ENCODE measurements around the gene ADPRHL1. TPM values are rescaled to one million over a fixed set of nuclear protein-coding genes. Genes with fewer than 3 reads are reported as not detected.
"Not testable (repeated sequence)": the region's sequence is repeated elsewhere in the genome, so short reads cannot be mapped to it uniquely, and the experiment has no call there.

ADPRHL1 gene
- total and polyA plus RNA-seq, 10 donors = 0.52 to 4.3 (median 1.5) TPM

DNA sequence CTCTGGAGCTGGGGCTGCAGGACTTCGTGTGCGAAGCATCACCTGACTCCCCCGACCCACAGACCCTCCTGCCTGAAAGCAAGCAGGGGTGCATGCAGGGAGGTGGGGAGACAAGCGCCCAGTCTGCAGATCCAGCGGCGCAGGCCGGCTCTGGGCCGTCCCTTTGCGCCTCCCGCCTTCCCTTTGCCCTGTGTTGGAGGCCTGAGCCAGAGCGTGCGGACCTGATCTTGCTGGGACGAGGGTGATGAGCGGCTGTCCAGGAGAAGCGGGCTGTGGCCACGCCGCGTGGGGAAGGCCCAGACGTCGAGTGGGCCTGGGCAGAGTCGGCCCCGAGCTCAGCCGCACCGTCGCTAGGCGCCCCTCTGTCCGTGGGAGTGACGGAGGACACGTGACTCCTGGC lies 84.1 kb downstream of the ADPRHL1 start:
- WGBS, 5 donors = 87 to 92% (median 90%) methylated on average over 27 to 29 of the region's 29 CpGs
- H3K4me3 ChIP-seq = no peak overlapping the region
- peaks cover 0 to 29% (median 8%) of the 10 kb centered on the region in 7 donors for H3K27me3 ChIP-seq (replicated peaks in 1 of 7)
- intact Hi-C loops (cut with DNase I; ENCODE audit: low total_unique reads) = no loop called here
- H3K27ac ChIP-seq = no peak overlapping the region
- DNase-seq = no peak
- peaks cover 0 to 9% (median 6%) of the 10 kb centered on the region in 6 donors for H3K4me1 ChIP-seq
- no peaks in the 10 kb centered on the region for H3K9me3 ChIP-seq
- no peak for TF ChIP-seq POLR2AphosphoS5 (IDR thresholded peaks at IDR 0.05)
- TF ChIP-seq POLR2A (IDR thresholded peaks at IDR 0.05) = no peak
- TF ChIP-seq, protein P1, sequence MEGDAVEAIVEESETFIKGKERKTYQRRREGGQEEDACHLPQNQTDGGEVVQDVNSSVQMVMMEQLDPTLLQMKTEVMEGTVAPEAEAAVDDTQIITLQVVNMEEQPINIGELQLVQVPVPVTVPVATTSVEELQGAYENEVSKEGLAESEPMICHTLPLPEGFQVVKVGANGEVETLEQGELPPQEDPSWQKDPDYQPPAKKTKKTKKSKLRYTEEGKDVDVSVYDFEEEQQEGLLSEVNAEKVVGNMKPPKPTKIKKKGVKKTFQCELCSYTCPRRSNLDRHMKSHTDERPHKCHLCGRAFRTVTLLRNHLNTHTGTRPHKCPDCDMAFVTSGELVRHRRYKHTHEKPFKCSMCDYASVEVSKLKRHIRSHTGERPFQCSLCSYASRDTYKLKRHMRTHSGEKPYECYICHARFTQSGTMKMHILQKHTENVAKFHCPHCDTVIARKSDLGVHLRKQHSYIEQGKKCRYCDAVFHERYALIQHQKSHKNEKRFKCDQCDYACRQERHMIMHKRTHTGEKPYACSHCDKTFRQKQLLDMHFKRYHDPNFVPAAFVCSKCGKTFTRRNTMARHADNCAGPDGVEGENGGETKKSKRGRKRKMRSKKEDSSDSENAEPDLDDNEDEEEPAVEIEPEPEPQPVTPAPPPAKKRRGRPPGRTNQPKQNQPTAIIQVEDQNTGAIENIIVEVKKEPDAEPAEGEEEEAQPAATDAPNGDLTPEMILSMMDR (IDR thresholded peaks at IDR 0.05 in 8 of 11, conservative IDR thresholded peaks at IDR 0.05 in 3 of 11) = no peak
- no peaks in the 10 kb centered on the region for H3K36me3 ChIP-seq

DNA sequence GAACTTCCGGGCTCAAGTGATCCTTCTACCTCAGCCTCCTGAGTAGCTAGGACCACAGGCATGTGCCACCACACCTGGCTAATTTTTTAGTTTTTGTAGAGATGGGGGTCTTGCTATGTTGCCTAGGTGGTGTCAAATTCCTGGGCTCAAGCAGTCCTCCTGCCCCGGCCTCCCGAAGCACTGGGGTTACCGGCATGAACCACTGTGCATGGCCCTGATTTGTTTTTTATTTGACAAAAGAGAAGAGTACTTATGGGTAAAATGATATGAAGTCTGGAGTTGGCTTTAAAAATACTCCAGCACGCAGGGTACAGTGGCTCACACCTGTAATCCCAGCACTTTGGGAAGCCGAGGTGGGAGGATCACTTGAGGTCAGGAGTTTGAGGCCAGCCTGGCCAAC lies 84.9 kb downstream of the ADPRHL1 start:
- DNase-seq; H3K27ac ChIP-seq; H3K9me3 ChIP-seq; intact Hi-C loops (cut with DNase I; ENCODE audit: low total_unique reads); H3K4me3 ChIP-seq; H3K36me3 ChIP-seq: not testable (repeated sequence)
- 91 to 95% (median 93%) methylated on average over 6 of the region's 6 CpGs for WGBS, 5 donors
- Histone ChIP-seq H3K27me3 (replicated peaks in 1 of 7) (peaks cover 0 to 31% (median 13%) of the 10 kb centered on the region in 7 donors), H3K4me1 (peaks cover 0 to 15% (median 11%) of the 10 kb centered on the region in 6 donors)

DNA sequence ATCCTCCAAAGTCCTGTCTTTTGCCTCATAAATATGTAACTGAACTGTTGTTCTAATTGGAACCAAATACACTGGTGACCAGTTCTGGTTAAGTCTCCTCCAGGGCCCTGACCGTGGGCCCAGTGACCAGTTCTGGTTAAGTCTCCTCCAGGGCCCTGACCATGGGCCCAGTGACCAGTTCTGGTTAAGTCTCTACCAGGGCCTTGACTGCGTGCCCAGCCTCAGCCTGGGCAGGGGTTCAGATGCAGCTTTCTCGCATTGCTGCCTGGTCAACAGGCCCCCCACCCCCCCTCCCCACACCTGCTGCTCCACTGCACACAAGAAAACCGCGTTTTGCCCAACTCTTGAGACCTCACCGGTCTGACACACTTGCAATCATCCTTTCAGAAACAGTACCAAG lies 85.5 kb downstream of the ADPRHL1 start:
- H3K9me3 ChIP-seq = no peaks in the 10 kb centered on the region
- no peak overlapping the region for H3K4me3 ChIP-seq
- intact Hi-C loops (cut with DNase I; ENCODE audit: low total_unique reads) = no loop called here
- H3K4me1 ChIP-seq = peaks cover 0 to 20% (median 15%) of the 10 kb centered on the region in 6 donors
- no peaks in the 10 kb centered on the region for H3K36me3 ChIP-seq
- H3K27me3 ChIP-seq (replicated peaks in 1 of 7) = peaks cover 0 to 37% (median 19%) of the 10 kb centered on the region in 7 donors
- TF ChIP-seq POLR2A (IDR thresholded peaks at IDR 0.05) (no peak), POLR2AphosphoS5 (IDR thresholded peaks at IDR 0.05) (no peak)
- TF ChIP-seq, protein P1 (IDR thresholded peaks at IDR 0.05 in 8 of 11, conservative IDR thresholded peaks at IDR 0.05 in 3 of 11) = no peak
- no peak overlapping the region for H3K27ac ChIP-seq
- WGBS, 5 donors = 75 to 86% (median 78%) methylated on average over 6 of the region's 6 CpGs
- DNase-seq = no peak

DNA sequence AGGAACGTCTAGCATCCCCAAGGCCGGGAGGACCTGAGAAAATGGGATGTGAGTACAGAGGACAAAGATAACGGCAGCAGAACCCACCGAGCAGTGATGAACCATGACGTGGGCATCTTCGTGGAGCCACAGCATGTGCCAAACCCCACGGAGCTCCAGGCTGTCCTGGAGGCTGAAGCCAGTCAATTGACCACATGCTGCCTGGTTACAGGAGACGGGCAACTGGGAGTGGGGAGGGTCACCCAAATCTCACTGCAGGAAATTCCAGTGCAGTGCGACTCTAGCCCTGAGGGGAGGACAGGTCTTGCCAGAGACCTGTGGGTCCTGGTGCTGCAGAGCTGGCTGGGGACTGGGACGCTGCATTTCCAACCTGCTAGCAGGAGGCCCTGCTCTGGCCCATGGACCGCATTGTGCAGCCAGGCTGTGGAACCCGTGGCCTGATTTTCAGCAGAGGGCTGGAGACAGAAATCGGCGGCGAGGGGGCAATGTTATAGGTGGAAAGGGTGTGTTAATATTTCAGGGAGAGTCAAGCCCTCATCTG lies 86.2 kb downstream of the ADPRHL1 start:
- 81 to 91% (median 86%) methylated on average over 15 of the region's 15 CpGs for WGBS, 5 donors
- Histone ChIP-seq H3K27me3 (replicated peaks in 1 of 7) (peaks cover 0 to 44% (median 26%) of the 10 kb centered on the region in 7 donors), H3K36me3 (no peaks in the 10 kb centered on the region), H3K4me3 (no peak overlapping the region), H3K4me1 (peaks cover 0 to 27% (median 18%) of the 10 kb centered on the region in 6 donors), H3K27ac (no peak overlapping the region), H3K9me3 (no peaks in the 10 kb centered on the region)
- intact Hi-C loops (cut with DNase I; ENCODE audit: low total_unique reads) = no loop called here
- TF ChIP-seq POLR2A (IDR thresholded peaks at IDR 0.05) = no peak
- no peak for DNase-seq

DNA sequence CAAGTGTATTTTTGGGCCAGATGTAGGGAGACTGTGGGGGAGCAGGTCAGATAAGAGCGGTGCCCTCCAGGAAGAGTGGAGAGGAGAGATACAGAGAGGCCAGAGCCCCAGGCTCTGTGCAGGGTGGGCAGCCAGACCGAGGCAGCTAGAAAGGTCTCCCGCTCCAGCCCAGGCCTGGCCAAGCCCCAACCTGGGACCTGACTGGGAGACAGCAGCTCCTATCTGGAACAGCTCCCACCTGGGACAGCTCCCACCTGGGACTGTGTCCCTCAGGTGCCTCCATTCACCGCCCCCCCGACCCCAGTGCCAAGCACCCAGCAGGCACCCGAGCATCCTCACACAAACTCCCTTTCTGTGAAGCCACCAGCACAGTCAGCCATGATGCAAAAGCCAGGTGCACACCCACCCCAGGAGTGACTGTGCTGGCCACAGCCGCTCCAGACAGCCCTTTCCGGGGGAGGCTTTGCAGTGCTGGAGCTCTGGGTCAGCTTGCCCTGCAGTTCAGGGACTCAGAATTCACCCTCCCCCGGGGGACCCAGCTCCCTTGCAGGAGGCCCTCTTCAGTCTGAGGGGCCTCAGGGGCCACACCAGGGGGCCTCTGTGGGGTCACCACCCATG lies 87.2 kb downstream of the ADPRHL1 start:
- WGBS, 5 donors = 81 to 90% (median 87%) methylated on average over 8 to 9 of the region's 9 CpGs
- intact Hi-C loops (cut with DNase I; ENCODE audit: low total_unique reads) = no loop called here
- H3K27ac ChIP-seq = no peak overlapping the region
- no peak overlapping the region for H3K4me3 ChIP-seq
- TF ChIP-seq, protein P1 (IDR thresholded peaks at IDR 0.05 in 8 of 11, conservative IDR thresholded peaks at IDR 0.05 in 3 of 11) = no peak
- TF ChIP-seq POLR2A (IDR thresholded peaks at IDR 0.05) = no peak
- TF ChIP-seq POLR2AphosphoS5 (IDR thresholded peaks at IDR 0.05) = no peak
- peaks cover 0 to 36% (median 20%) of the 10 kb centered on the region in 6 donors for H3K4me1 ChIP-seq
- no peak for DNase-seq
- H3K9me3 ChIP-seq = no peaks in the 10 kb centered on the region
- H3K36me3 ChIP-seq = no peaks in the 10 kb centered on the region
- peaks cover 0 to 54% (median 27%) of the 10 kb centered on the region in 7 donors for H3K27me3 ChIP-seq (replicated peaks in 1 of 7)

All from spleen (tissue), 11 donors.